ENCODE results near the gene TMSB10.

TMSB10 gene

GRCh38 chr2:84954329-84954728, 48.9 kb downstream of the TMSB10 start:
- Mint-ChIP-seq H3K4me3 (no peak overlapping the region), H3K27ac (peak overlapping the region; percentile 76), H3K9me3 (no peaks in the 10 kb centered on the region), H3K4me1 (peaks cover 9% of the 10 kb centered on the region), H3K36me3 (peaks cover 17% of the 10 kb centered on the region)
- no peak for DNase-seq (ENCODE audit: low spot score in 2 of 2)
- ATAC-seq, result no peak
